SH-SY5Y (cell line): Measurements from ENCODE around the gene CRYBA2.

Source experiments
- GATA2 ChIP-seq: IDR thresholded peaks from 2 replicates; pipeline ENCODE4 v1.6.1; 2011; ENCODE audit warnings: mild to moderate bottlenecking, low read depth, low read length
- GATA3 ChIP-seq: IDR thresholded peaks from 2 replicates; pipeline ENCODE4 v1.6.1; 2011; ENCODE audit warnings: low read depth, mild to moderate bottlenecking, low read length, moderate library complexity

- TF ChIP-seq GATA2 (no peak), GATA3 (no peak)
Observed at GRCh38 chr2:218956039-218956438, 37.2 kb downstream of the CRYBA2 start.
